GM19023 (cell line): ENCODE data around the gene PIP5K1B.

ENCODE experiments used
- ATAC-seq: cut with Tn5 transposase; IDR thresholded peaks from one replicate; pipeline ENCODE4 v1.9.1; 2021; ENCODE audit warnings: mild to moderate bottlenecking, moderate library complexity; ENCODE audit not compliant: unreplicated experiment

The PIP5K1B gene

DNA sequence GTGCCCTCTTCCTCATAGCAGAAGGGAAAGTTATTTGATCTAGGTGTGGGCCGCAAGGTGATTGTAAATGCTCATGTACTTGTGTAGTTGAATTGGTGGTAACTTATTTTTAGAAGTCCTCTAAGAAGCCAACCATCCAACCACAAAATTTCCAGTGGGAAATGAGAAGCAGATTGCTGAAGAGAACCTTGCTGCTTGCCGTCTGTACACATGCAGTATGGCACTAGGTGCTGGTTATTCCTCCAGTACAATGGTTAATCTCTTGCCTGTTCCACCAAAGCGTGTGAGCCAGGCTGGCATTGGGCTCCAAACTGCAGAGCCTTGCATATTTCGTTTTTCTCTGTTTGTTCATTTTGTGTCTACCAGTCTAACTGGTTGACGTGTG lies 28.0 kb downstream of the PIP5K1B start:
- no peak for ATAC-seq

DNA sequence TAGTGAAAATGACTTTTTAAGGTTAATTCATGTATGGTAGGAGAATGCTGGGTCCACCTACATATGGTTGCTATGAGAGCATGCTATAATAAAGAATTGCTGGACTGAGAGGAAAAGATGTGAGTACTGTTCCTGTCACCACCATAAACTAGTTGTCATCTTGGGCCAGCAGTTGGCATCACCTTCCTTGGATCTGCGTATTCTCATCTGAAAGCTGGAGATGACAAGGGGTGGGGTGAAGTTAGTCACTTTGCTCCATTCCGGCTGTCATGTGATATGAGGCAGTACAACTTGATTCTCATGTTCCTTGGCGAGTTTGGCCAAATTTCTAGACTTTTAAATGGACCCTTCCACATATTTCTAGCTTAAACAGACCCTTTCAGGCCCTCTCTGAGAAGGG lies 33.3 kb downstream of the PIP5K1B start:
- ATAC-seq, result no peak

DNA sequence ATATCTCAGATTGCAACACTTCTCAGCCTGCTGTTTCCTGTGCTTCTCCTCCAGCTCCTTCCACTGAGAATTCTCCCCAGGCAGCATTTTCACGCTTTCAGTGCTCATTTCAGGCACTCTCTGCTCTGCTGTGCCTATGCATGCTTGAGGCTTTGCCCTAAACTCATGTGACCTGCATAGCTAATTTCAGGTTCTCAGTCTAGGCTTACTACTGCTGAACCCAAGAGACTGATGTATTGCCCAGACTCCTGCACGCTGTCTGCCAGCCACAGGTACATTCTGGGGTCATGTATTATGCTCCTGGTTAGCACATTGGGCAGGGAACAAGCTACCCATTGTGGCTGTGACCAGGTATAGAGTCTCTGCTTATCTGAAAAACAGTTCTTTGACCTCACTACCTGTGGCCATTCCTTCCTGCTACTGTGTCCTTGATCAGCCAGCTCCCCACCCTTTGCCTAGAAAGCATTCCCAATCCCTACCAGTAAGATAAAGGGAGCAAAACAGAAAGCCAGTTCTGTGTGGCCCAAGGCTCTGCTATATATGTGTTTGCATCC lies 34.7 kb downstream of the PIP5K1B start:
- no peak for ATAC-seq

DNA sequence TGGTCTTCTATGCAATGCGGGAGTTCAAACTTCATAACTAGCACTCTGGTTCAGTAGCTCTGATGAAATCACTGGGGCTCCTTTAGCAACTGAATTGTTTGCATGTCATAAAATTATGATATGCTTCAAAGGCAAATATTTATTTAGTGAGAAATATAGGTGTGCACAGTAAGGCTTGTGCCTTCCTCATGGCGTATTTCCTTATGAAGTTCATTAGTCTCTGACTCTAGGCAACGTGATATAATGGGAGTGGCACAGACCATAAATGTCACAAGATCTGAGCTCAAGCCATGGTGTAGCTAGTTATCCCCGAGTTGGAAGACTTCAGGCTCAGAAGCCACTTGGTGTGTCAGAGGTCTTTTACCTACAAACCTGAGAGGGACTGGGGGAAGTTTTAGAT lies 35.5 kb downstream of the PIP5K1B start:
- ATAC-seq, result no peak

DNA sequence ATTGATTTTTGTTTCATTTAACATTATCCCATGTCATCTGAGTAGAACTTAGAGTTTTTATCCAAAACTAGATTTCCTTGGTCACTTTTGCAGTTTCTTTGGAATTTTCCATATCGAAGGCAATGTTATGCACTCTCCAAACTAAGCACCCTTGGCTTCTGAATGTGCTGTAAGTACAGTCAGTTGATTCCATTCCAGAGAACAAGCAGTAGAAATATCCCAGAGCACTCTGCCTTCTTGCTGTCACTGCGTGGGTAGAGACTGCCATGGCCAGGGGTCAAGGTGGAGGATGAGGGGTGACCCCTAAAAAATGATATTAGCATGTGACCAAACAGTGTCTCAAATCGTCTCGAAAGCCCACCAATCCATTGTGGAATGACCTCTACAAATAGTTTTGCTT lies 36.2 kb downstream of the PIP5K1B start:
- ATAC-seq, result no peak

DNA sequence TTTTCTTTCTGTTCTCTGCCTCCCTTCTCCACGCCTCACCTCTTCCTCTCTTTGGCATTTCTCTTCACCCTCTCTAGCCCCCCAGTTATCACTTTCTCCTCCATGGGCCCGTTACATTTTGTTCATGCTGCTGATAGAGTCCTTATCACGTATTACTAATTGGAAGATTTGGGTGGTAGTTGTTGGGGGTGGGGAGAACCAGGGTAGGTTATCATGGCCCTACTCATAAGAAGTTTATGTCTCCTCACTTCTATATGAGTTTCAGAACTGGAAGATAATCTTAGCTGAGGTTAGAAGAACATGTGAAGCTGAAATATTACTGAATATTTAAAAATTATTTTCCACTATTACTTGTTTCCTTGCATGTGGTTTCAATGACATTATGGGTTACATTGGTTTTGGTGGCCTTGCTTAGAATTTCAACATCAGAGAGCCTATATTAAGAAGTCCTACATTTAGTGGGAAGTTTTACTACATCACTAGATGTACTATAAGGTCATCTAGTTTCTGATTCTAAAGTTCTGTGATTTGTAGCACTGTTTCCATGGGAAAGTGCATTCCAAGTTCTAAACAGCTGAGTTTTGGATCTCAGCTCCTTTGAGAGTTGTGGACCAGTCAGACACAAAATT lies 36.8 kb downstream of the PIP5K1B start:
- no peak for ATAC-seq

DNA sequence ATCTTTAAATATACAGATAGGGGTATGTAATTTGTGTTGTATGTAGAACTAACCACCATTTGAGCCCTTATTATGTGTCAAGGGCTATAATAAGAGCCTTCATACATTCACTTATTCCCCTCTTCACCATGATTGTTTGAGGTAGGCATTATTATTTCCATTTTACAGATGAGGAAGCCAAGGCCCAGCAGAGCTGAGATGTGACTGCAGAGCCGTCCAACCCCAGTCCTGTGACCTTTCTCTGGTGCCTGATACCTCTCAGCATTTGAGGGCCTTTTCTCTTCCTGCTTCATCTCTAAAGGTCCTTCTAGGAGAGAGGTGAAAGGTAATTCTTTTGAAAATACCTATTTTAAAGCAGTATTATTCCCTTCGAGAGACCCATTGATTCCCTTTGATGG lies 37.3 kb downstream of the PIP5K1B start:
- no peak for ATAC-seq

DNA sequence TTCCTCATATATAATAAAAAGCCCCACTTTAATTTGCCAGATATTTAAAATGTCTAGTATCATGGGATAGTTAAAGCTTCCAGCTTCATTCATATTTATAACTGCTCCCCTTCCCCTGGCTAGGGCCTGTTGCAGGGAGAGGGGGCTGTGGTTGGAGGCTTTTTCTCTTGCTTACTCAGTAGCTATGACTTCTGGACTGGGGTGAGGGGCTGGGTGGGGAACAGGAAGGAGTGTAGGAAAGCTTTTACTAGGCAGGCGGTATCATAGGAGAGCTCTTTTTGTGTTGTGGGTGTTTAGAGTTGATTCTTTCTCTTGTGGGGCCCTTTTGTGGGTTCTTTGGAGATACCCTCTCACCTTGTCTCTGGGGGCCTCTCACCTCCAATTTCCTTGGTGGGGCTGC lies 39.4 kb downstream of the PIP5K1B start:
- ATAC-seq, result no peak

DNA sequence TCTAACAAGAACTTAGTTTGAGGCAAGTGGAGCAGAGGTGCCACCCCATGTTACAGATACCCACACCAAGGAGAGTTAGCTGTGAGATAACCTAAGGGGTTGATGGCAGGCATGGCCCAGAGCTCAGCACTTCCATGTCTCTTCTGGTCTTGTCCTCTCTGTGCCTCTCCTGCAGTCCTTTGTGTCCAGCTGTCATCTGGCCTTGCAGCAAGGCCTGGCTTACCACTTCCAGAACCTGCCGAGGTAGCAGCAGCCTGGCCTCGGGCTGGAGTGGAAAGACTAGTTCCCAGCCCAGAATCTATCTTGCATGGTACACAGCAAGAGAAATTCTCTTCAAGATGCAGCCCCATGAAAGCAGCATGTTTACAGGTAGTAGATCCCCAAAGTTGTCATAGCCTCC lies 41.5 kb downstream of the PIP5K1B start:
- no peak for ATAC-seq

DNA sequence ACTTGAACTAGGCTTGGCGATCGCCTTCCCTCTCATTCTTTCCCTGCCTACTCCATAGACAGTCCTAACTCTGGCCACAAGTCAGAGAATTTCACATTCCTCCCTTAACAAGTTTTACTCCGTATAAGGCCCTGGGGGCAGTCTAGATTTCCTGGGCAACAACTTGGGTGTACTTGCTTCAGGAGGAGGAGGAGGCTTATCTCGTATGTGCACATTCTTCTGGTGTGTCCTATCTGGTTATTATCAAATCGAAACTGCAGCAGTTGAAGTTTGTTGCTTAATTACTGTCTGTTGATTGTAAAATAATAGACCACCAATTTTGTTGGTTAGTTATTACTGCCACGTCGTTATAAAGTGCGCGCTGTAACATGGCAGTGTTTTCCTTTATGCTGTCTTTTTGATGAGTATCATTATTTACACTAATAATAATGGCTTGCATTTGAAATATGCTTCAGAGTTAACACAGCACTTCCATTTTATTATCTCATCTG lies 42.0 kb downstream of the PIP5K1B start:
- no peak for ATAC-seq

DNA sequence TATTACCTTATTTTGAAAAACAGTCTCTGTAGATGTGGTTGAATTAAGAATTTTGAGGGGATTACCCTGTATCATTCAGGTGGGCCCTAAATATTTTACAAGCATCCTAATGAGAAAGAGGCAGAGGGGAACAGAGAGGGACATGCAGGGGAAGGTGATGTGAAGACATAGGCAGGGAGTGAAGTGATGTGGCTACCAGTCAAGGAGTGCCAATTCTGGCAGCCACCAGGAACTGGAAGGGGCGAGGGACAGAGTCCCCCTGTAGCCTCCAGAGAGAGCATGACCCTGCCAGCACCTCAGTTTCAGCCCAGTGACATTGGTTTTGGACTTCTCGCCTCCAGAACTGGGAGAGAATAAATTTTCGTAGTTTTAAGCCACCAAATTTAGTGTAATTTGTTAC lies 44.1 kb downstream of the PIP5K1B start:
- ATAC-seq, result no peak

DNA sequence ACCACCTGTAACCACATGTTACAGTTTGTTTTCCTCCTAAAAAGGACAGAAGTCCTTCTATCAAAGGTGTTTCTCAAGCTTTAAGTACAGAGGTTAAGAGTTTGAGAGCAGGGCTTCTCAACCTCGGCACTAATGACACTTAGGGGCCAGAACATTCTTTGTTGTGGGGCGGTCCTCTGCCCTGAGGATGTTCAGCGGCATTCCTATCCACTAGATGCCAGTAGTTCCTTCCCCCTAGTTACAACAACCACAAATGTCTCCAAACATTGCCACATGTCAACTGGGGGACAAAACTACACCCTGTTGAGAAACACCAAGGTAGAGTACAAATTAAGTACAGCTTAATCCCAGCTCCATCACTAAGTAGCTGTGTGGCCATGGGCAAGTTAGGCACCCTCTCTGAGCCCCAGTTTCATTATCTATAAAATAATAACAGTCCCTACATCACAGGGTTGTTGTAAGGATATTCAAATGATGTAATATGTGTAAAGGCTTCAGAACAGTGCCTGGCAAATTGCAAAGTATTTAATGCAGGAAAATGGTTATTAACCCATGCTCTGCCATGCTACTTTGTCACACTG lies 44.6 kb downstream of the PIP5K1B start:
- ATAC-seq, result no peak

DNA sequence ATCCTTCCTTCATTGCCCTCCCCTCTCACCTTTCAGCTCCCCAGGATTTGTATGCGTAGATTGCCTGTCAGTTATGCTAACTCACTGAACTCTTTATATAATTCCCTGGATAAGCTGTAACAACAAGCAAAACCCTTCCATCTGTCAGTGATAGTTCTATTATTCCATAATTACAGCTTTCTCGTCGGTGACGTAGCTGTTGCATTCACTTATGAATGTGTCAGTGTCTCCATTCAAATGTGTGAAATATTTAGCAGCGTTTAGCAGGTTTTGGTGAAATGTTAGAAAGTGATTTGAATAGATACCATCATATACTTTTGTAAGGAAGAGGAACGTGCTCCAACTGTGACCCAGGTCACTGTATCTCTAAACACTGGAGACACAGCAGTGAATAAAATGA lies 45.2 kb downstream of the PIP5K1B start:
- no peak for ATAC-seq

DNA sequence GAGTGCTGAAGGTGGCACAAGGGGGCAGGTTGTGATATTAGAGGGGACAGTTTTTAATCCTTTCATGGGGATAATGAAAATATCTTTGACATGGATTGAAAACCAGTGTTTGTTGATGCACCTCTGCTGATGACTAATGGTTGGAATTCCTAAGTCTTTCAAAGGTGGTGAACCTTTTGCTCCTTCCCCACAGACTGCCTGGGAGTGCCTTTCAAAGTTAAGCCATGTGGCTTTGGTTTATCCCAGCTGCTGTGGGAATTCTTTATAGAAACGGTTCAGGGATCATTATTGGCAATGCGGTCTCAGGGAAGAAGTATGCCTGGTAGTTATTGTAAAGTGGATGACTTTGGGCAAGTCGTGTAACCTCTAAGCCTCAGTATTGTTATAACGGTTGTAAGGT lies 45.7 kb downstream of the PIP5K1B start:
- ATAC-seq, result no peak

DNA sequence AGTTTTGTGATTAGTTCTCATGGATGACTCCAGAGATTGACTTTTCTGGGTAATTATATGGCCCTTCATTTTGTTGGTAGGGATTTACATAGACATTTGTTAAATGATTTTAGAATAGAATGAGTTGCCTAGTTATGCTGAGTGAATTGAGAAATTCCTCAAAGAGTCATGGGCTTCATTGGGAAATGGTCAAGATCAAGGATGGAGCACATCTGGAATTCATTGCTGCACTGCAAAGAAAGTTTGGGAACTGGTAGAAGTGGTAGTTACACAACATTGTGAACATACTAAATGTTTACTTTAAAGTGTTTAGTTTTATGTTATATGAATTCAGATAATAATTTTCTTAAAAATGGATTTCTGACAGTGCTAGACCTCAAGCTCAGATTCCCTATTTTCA lies 46.5 kb downstream of the PIP5K1B start:
- ATAC-seq, result no peak

DNA sequence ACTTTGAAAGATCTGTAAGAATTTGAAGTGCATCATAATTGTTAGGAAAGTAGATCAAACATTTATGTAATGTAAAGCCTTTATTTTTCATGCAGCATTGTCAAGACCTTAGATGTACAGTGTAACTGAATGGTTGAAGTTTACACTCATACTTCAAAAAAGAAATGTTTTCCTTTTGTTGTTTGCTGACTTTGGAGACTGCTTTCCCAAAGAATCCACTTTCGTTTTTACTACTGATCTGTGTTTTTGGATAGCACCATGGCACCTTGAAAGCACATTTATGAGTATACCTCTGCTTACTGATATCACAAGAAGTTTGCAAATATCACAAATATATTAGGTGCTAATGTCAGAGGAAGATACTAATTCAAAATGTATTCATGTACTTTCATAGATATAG lies 50.0 kb downstream of the PIP5K1B start:
- no peak for ATAC-seq

DNA sequence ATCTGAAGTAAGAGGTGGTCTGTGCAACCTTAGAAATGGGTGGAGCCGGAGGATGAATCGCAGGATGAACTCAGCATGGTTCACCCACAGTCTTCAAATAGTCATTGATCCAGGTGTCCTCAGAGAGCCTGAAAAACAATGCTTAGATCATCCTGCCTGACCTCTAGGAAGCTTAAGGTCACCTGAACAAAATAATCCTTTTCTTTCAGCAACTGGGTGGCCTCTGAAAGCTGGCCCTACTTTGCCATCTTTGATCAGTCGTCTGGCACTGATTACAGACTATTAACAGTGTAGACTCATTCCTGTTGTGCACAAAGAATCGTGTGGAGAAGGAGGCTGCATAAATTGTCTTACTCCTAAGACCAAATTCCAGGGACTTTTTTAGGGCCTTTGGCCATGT lies 50.7 kb downstream of the PIP5K1B start:
- ATAC-seq, result no peak

DNA sequence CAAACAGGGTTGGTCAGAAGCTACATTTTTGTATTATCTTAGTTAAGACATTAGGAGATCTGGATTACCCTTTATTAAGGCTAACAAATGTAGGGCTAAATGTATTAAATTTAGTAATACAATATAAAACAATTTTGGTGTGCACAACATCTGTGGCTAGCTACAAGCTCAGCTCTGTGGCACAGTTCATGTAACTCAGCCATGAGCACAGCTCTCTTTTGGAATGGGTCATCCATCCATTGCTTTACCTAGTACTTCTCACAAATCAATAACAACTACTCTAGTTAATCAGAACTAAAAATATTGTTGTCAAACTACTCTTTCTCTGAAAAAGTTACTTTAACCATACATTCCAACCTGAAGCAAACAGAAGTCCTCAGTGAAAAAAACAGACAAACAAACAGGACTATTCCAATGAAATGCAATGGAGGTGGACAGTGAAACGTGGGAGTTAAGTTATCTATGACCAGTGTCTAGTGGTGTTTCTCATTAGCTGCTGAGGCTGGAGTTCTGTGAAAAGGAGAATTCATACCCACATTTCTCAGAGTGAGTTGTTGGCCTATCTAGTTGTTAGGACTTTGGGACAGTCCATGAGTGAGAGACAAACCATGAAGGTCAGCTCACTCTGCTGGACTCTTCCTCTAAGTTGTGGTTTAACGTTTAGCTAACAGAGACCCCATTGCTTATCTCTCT lies 55.1 kb downstream of the PIP5K1B start:
- no peak for ATAC-seq

DNA sequence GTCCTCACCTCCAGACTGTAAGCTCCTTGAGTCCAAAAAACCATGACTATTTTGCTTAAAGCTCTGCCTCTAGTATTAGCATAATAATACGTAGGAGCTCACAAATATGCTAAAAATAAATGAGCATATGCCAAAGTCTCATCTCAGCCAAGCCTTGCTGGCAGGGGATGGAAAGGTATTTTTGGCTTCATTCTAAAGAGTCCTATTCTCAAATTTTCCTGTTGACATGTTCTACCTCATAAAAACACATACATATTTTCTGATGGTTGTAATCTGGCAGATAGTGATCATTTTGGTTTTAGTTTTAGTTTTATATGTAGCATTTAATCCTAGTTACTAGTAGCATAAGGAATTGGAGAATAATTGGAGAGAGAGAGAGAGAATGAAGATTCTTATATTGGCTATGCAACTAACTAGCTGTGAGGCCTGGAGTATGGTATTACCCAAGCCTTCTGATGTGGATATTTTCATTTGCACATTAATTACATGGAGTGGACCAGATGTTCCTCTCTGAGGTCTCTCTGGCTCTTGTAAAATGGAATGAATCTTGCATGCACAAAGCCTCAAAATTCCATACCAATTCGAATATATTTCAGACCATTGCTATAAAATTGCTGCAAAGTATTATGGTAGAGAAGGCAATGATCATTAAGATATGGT lies 55.8 kb downstream of the PIP5K1B start:
- no peak for ATAC-seq

DNA sequence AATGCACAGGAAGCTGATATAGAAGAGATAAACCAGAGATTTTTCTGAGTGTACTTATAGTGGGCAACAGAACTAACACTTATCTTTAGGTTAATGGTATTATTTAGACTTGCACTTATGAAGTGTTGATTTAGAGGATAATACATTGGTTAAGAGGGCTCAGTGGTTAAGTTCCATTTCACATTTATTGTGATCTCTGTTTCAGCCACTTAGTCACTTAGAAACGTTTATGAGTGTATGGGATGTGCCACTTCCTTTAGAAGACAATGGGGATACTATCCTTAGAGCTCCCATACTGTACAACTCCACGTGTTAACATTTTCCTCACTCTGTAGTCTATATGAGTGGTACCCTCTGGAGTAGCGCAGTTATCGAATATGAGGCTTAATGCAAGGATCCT lies 57.5 kb downstream of the PIP5K1B start:
- ATAC-seq, result no peak

DNA sequence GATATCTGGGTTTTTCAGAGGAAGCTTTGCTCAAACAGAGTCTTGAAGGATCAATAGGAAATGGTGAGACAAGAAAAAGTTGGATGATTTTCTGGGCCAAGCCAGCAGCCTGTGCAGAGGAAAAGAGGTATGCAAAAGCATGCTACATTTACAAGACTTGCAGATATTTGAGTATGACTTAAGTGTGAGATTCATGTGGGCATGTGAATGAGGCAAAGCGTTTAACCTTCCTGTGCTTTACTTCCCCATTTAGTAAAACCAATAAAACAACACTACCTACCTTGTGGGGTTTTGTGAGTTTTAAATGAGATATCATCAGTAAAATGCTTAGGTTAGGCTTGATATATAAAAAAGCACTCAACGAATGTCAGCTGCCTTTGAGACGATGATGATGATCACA lies 58.1 kb downstream of the PIP5K1B start:
- no peak for ATAC-seq

DNA sequence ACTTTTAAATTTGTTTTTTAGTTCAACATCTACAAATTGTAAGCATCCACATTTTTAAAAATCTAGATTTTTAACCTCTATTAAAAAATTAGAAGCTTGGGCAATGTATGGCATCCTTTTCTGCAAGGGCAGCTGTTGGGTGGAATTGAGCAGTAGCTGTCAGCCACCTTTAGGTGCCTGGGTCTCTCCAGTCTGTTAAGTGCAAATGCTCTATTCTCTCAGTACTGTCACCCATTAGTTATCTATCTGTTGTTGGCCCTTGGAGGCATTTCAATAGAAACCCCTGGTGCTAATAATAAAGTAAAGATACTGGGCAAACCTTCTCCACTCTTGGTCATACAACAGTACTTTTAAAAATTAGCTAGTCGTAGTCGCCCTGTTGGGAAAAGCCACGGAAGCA lies 63.6 kb downstream of the PIP5K1B start:
- no peak for ATAC-seq
